NB4 (cell line): Measurements from ENCODE around the gene CEP128.

Experiments used
- CTCF ChIP-seq: IDR thresholded peaks from one replicate; pipeline ENCODE4 v1.5.1; 2012; ENCODE audit warnings: low read depth, low read length
- MAX ChIP-seq: IDR thresholded peaks from 2 replicates; pipeline ENCODE4 v1.6.1; 2011; ENCODE audit warnings: low read depth, low read length
- MYC ChIP-seq: IDR thresholded peaks from 2 replicates; pipeline ENCODE4 v1.6.1; 2011; ENCODE audit warnings: low read depth, low read length
- POLR2A ChIP-seq: IDR thresholded peaks from 2 replicates; pipeline ENCODE4 v1.6.1; 2011; ENCODE audit warnings: mild to moderate bottlenecking; ENCODE audit not compliant: insufficient read length; ENCODE audit errors: extremely low read depth

- TF ChIP-seq CTCF (no peak), POLR2A (no peak), MAX (no peak), MYC (no peak)
Measured at GRCh38 chr14:80491131-80491530, 450.4 kb downstream of the CEP128 start.
